GM19238 (cell line): Measurements from ENCODE around the gene FAM151B.
"Not testable (repeated sequence)": the region's sequence is repeated elsewhere in the genome, so short reads cannot be mapped to it uniquely, and the experiment has no call there.

Source experiments
- DNase-seq: peaks from one replicate; pipeline ENCODE4 v3.0.0; 2011; ENCODE audit warnings: low spot score; ENCODE audit not compliant: insufficient read length

Gene FAM151B

DNA sequence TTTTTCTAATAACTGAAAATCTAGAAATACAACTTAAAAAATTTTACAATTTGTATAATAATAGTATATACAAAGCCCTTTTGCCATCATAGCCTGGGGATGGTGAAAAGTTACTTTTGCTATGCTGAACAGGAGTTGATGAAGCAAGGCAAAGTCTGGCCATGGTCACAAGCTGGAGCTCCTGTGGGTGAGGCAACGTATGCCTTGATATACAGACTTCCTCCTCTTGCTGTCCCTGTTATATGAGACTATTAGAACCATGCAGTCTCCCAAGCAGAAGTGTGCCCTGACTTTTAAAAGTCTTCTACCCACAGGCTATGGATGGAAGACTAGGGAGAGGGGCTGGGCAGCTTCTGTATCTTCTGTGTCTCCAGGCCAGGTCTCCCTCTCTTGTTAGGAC, 15.7 kb downstream of the FAM151B start:
- DNase-seq = no peak

DNA sequence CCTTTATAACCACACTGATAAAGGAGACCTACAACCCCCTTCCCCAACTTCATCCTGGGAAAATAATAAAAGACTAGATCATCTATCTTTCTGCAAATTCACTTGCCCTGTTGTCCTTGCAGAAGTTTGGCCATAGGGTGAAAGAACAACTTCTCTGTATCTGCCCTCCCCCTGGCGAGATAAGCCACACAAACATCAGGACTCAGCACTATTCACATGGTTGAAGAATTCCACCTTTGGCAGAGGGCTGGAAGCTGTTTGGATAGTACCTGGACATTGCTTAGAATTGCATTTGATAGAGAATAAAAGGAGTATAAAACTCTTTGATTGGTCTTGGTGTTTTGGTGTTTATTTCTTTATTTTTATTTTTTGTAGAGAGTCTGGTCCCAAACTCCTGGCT, 16.9 kb downstream of the FAM151B start:
- DNase-seq = no peak

DNA sequence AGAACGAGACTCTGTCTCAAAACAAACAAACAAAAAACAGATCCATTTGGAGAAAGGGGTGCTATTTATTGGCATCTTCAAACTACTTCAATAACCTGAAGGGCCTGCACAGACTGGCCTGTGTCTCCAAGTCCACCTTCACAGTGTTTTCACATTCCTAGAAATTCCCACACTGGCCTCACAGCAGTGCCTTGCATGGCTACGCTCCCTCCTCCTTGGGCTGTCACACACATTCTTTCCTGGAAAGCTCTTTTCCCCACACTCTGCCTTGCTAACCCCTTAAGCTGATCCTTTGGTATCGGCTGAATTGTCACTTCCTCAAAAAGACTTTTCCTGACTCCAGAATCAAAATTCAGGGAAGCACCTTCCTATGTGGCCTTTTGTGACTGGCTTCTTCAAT, 19.8 kb downstream of the FAM151B start:
- no peak for DNase-seq

DNA sequence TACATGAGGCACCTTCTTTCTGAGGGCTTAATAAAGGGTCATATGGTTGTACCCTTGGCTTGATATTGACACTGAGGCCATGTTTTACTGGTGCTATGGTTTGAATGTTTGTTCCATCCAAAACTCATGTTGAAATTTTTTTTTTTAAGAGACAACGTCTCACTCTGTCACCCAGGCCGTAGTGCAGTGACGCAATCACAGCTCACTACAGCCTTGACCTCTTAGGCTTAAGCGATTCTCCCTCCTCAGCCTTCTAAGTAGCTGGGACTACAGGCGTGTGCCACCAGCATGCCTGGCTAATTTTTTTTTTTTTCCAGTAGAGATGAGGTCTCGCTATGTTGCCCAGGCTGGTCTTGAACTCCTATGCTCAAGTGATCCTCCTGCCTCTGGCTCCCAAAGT, 20.9 kb downstream of the FAM151B start:
- DNase-seq = no peak

DNA sequence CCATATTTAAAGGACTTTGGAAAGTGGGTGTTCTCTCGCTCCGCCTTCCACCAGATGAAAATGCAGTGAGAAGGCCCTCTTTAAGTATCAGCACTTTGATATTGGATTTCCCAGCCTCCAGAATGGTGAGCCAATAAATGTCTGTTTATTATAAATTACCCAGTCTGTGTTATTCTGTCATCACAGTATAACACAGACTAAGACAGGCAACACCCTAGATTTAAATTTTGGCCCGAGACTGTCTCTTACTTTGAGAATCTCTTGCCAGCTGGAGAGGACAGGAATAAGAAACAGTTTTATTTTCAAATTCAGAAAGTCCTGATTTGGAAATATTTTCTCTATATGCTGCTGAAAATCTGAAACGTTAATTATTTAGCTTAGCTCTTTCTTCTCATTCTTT, 21.5 kb downstream of the FAM151B start:
- no peak for DNase-seq

DNA sequence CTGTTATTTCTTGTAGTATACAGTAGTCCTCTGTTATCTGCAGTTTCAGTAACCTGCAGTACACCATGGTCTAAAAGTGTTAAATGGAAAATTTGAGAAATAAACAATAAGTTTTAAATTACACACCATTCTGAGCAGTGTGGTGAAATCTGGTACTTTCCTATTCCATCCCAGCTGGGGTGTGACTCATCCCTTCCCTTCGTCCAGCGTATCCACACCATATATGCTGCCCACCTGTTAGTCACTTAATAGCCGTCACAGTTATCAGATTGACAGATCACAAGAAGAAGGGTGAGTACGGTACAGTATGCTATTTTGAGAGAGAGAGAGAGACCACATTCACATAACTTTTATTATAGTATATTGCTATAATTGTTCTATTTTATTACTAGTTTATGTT, 28.9 kb downstream of the FAM151B start:
- DNase-seq = no peak

DNA sequence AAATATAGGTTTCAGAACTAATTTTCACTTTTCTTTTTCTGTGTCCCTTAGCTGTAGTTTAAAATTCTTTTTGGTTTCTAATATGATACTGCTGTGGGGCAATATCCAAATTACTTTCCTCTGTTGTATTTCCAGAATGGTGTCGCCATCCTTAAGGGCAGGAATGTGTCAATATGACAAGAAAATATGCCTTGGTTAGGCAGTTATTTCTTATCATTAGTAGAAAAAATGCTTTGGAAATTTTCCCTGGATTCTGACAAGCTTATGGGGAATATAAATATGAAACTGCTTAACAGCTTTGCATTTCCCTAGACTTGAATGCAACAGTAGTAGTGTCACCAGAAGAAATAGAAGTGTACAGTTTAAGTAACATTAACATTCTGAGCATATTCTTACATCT, 52.8 kb downstream of the FAM151B start:
- no peak for DNase-seq

DNA sequence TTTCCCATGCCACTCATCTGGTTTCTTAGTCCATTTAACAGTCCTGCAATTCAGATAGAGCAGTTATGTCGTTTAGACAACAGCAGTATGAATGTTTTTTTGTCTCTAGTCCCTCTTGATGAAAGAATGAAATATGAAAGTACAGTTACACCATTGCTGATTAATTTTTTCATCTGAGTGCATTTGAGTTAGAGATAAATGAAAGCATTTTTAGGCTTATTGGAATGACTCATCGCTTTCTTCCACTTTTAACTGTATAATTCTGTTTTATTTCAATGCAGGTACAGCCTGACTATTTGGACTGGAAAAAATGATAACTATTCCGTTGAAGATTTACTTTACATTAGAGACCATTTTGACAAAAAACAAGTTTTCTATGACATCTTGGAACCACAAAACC, 53.5 kb downstream of the FAM151B start:
- no peak for DNase-seq

DNA sequence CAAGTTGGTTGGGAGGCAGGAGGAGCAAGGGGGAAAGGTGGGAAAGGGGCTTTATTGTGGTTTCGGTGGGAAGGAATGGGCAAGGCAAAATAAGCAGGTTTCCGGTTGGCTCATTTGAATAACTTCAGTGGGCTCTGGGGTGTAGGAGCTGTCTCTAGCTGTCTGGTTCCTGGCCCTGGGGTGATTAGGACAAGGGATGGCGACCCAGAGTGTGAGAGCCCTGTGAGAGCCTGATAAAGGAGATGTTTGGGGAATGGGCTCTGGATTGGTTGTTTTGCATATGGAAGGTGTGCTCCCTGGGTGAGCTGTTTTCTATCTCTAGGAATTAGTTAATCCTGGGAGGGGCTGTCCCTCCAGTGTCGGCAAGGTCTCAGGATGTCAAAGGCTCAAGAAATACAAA, 66.7 kb downstream of the FAM151B start:
- DNase-seq = no peak

DNA sequence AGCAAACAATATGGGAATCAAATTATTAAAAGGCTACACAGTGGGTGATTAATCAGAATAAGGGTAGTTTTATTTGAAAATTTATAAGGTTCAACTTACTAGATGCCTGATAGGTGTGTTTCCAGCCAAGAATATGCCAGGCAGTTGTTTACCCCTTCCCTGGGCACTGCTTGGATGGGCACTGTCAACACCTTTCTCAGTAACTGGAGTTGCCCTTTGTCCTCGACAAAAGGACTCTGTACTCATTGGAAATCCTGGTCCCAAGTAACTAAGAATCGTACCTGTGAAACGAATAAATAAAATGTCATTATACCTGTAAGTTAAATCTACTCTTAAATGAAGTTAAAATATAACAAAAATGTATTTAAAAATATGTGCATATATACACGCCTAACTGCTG, 67.2 kb downstream of the FAM151B start:
- no peak for DNase-seq

DNA sequence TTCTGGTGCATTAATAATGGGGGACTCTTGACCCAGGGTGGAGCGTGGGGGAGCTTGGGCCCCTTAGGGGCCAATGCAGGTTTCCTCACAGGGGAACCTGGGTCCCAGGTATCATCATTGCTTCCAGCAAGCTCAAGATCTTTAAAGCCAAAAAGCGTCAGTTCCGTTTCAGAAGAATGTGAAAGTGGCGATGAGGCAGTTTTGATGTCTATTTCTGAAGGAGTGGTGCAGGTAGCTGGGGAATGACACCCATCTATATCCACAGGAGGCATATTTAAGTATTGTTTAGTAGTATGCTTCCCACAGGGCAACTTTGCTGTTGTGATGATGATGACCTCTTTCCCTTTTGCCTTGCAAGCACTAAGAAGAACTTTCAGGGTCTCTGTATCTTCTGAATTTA, 71.3 kb downstream of the FAM151B start:
- DNase-seq = no peak

DNA sequence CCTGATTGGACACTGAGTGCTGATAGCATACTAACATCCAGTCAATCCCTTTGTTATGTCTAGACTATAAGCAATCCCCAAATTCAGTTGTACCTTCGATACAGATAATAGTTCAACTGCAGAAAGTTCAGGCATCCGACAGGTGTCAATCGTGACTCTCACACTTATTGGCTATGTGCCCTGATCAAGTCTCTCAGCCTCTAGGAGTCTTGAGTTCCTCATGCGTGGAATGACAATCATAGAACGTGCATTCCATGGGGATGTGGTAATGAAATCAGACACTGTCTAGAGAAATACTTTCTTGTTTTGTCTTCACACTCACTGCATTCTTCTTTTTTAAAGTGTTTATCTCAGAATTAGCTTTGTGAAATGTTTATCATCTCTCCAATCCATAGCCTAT, 77.4 kb downstream of the FAM151B start:
- DNase-seq = no peak

DNA sequence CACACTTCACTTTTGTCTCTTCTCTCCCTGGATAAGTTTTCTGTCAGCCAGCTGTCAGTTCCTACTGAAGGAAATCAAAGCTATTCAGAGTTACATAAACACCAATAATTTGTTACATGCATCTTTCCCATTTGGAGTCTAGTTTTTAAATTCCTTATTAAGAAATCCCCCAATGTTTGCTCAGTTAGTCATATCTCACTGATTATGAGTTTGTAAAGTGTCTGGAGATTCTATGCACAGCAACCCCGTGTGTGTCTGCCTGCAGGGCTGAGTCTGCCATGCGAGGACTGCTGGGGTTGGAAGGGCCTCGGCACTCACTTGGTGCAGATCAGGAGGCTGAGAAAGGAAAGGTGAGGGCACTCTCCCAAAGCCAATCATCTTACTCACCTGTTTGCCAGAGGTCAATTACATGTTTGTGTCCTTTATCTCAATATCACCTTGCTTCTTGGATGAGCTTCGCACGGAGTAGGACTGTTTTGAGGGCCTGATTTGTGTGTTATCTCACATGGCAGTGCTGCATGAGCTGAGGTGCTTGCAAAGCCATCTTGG, 78.9 kb downstream of the FAM151B start:
- no peak for DNase-seq

DNA sequence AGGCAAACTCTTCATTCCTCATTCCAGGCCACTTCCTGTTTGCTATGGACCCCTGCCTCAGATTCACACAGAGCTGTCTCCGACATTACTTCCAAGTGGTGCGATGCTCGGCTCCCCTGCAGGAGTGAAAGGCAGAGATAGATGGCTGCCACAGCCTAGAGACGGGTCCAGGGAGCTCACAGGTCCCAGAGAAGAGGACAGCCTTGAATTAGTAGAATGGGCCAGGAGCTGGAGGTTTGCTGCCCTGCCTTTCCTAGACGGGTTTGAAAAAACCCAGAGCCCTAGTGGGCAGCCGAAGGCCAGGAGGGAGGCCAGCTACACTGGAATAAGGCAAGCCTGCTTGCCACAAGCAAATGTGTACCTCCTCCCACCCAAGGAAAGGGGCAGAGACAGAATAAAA, 80.4 kb downstream of the FAM151B start:
- no peak for DNase-seq

DNA sequence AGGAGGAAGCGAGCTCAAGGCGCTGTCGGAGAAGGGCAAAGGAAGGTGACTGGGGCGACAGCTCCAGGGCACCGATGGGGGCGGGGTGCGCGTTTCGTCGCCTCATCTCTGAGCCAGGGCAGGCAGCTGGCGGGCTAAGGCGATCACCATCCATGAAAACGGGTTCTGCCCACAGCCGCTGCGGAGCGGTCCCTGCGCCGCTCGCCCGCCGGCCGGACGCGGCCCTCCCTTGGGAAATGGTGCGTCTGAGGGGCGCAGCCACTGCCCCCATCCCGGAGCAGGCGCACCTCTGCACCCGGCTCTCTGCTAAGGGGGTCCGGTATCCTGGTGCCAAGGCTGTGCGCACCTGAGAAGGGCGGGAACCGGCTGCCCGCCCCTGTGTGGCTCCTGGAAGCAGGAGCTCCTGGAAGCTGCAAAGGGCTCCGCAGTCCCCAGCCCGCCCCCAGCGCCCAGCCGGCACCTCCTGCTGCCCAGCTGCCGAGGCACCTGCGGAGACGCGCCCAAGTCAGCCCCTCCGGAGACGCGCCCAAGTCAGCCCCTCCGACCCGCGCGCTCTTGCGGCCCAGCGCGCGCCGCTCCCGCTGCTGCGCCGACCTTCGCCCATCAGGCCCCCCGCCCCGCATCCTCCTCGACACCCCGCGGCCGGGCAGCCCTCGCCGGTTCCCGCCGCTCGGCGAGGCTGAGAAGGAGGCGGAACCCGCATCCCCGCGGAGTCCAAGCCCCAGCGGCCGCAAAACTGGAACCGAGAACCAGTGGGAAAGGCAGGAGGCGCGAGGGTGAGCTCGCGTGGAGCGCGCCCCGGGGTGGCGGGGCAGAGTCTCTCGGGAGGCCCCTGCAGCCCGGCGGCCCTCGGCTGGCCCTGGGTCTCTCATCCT, 81.4 kb downstream of the FAM151B start:
- no peak for DNase-seq

DNA sequence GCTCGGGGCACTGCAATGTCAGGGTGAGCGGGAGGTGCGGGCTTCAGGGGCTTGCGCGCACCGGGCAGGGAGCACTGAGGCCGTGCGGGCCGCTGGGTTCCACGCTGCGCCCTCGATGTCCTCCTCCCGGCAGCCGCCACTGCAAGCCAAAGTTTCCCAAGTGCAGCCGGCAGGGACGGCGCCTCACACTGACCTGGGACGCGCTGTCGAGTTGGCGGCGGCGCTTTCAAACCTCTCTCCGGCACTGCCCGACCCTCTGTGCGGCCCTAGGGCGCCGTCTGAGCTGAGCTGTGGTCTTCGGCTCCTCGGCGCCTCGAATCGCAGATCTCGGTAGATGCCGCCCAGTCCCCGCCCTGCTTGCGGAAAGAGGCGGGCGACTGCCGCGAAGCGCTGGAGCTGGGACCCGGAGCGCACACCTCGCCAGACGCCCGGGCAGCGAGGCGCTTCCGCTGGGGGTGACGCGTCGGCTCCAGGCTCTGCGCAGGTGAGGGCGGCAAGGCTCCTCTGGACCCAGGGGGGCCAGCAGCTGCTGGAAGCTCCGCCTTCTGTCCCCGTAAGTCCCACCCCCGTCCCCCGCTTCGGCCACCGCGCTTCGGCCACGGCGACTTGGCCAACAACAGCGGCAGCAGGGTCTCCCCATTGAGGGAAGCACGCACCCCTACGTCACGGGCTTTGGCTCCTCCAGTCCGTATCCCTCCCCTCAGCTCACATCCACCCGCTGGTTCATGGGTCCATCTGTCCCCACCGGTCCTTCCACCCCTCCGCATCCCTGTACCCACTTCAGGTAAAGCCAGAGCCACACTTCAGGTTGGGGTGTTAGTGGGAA, 82.3 kb downstream of the FAM151B start, which contains the start of gene ANKRD34B:
ANKRD34B (minus strand) TSS at position 320 of the 826 bp plus-strand sequence. CDS start 10,261 bp downstream, outside the sequence.
- DNase-seq = peak; percentile 29

DNA sequence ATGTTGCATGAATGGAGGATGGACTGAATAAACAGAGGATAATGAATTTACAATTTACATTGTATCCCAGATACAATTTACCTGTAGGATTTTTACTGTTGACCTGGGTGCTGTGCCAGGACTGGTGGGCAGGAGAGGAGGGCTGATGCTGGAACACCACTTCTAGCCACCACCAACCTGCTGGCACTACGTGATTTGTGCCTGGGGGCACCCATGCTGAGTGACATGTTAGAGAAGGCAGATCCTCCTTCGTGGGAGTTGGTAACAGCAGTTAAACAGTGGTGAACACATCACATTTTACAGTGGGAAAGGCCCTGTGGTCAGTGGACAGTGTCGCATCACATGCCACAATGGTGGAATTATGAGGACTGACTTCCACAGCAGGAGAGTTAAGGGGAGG, 85.2 kb downstream of the FAM151B start:
- no peak for DNase-seq

DNA sequence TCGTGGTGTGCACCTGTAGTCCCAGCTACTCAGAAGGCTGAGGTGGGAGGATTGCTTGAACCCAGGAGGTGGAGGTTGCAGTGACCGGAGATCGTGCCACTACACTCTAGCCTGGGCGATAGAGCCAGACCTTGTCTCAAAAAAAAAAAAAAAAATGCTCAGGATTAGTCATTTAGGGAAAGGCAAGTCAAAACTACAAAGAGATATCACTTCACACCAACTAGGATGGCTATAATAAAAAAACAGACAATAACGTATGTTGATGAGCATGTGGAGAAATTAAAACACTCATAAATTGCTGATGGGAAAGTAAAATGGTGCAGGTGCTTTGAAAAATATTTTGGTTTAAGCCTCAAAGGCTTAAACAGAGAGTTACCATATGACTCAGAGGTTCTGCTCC, 88.5 kb downstream of the FAM151B start:
- no peak for DNase-seq

DNA sequence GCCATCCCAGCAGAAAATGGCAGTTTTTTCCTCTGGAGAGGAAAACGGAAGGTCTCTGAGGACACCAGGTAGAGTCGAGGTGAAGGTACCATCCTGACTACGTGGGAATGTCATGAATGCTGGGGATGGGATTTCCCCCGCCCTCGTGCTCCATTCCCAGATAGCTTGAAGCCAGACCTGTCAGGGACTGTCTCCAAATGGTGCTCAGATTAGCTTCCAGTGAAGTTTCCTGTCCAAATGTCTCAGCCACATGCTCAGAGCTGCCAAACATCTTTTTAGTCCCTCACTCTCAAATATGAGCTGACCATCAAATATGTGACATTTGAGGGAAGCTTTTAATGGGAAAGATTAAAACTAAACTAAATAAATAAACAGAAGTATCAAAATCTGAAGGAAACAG, 89.8 kb downstream of the FAM151B start:
- DNase-seq = no peak

DNA sequence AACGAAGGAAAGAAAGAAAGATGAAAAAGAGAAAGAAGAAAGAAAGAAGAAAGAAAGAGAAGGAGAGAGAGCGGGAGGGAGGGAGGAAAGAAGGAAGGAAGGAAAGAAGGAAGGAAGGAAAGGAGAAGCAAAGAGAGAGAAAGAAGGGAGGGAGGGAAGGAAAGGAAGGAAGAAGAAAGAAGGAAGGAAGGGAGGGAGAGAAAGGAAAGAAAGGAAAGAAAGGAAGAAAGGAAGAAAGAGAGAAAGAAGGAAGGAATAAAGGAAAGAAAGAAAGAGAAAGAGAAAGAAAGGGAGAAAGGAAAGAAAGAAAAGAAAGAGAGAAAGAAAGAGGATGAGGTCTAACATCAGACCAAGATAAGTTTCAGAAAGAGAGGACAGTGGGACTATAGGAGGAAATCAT, 91.2 kb downstream of the FAM151B start:
- DNase-seq = no peak

DNA sequence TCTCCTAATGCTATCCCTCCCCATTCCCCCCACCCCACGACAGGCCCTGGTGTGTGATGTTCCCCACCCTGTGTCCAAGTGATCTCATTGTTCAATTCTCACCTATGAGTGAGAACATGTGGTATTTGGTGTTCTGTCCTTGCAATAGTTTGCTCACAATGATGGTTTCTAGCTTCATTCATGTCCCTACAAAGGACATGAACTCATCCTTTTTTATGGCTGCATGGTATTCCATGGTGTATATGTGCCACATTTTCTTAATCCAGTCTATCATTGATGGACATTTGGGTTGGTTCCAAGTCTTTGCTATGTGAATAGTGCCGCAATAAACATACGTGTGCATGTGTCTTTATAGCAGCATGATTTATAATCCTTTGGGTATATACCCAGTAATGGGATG, 92.4 kb downstream of the FAM151B start:
- DNase-seq = not testable (repeated sequence)

DNA sequence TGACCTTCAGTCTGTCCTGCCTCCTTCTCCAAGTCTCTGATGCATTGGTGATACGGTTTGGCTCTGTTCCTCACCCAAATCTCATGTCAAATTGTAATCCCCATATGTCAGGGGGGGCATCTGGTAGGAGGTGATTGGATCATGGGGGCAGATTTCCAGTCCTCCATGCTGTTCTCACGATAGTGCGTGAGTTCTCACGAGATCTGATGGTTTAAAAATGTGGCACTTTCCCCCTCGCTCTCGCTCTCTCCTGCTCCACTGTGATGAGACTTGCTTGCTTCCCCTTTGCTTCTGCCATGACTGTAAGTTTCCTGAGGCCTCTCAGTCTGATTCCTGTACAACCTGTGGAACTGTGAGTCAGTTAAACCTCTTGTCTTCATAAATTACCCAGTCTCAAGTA, 96.9 kb downstream of the FAM151B start:
- DNase-seq = no peak
